Ascending aorta (tissue), 2 donors: ENCODE results near the gene SHC2. TPM values are rescaled to one million over a fixed set of nuclear protein-coding genes. Genes with fewer than 3 reads are reported as not detected.
"Not testable (repeated sequence)": the region's sequence is repeated elsewhere in the genome, so short reads cannot be mapped to it uniquely, and the experiment has no call there.

ENCODE experiments used
- DNase-seq, 2 donors: peaks; one replicate each; pipeline ENCODE4 v3.0.0-alpha.2; 2019; ENCODE audit warnings: low spot score in 2 of 2
- H3K27ac ChIP-seq, 2 donors: fragments of 200-600 bp; sonication (generic); one replicate each; pipeline ENCODE4 v1.5.1; 2016 to 2017; ENCODE audit warnings: mild to moderate bottlenecking in 1 of 2
- H3K27me3 ChIP-seq: fragments of 200-600 bp; sonication (generic); one replicate; pipeline ENCODE4 v1.5.1; 2017
- H3K36me3 ChIP-seq, 2 donors: fragments of 200-600 bp; sonication (generic); one replicate each; pipeline ENCODE4 v1.5.1; 2016
- H3K4me1 ChIP-seq, 2 donors: fragments of 200-600 bp; sonication (generic); one replicate each; pipeline ENCODE4 v1.5.1; 2016 to 2017; ENCODE audit warnings: mild to moderate bottlenecking in 1 of 2
- H3K4me3 ChIP-seq, 2 donors: fragments of 200-600 bp; sonication (generic); one replicate each; pipeline ENCODE4 v1.5.1; 2016 to 2017; ENCODE audit warnings: mild to moderate bottlenecking in 1 of 2
- H3K9me3 ChIP-seq, 2 donors: fragments of 200-600 bp; sonication (generic); one replicate each; pipeline ENCODE4 v1.5.1; 2016
- CTCF ChIP-seq, 3 experiments: fragments of 200-600 bp in 2 of 3; fragments of 450-650 bp in 1 of 3; sonication (generic) in 2 of 3; IDR thresholded peaks; one replicate each; pipeline ENCODE4 v1.5.1; 2016 to 2019; ENCODE audit warnings: antibody characterized with exemption in 3 of 3, mild to moderate bottlenecking in 1 of 3, moderate library complexity in 1 of 3
- intact Hi-C: fragments of 100-400 bp; cut with DNase I; formaldehyde crosslinking; loops from one replicate; pipeline ENCODE4 v1.15.1; 2023
- total RNA-seq: library from RNA; depleted of rRNA; stranded (reverse); fragments of >200 nt; gene quantifications from one replicate; pipeline ENCODE4 v1.1.0, GENCODE V29; 2016

The SHC2 gene
- total RNA-seq, 1 donor from 2014 or later: 51.2 TPM

- Histone ChIP-seq H3K27ac (no peak overlapping the region), H3K27me3 (no peaks in the 10 kb centered on the region), H3K9me3 (no peaks in the 10 kb centered on the region), H3K4me3 (no peak overlapping the region), H3K36me3 (no peaks in the 10 kb centered on the region), H3K4me1 (no peaks in the 10 kb centered on the region)
- no peak for TF ChIP-seq CTCF (IDR thresholded peaks at IDR 0.05)
- intact Hi-C loops: no loop called here
- DNase-seq: no peak
Observed at GRCh38 chr19:428149-428548, 32.7 kb downstream of the SHC2 start.

- H3K4me1 ChIP-seq, H3K36me3 ChIP-seq, H3K4me3 ChIP-seq, intact Hi-C loops, H3K9me3 ChIP-seq, DNase-seq, H3K27ac ChIP-seq, H3K27me3 ChIP-seq: not testable (repeated sequence)
Observed at GRCh38 chr19:427675-428074, 33.2 kb downstream of the SHC2 start.

GRCh38 chr19:426725-427445 is 33.9 kb downstream of the SHC2 start:
- DNase-seq: no peak
- TF ChIP-seq CTCF (IDR thresholded peaks at IDR 0.05): no peak
- H3K4me3 ChIP-seq: no peak overlapping the region
- H3K9me3 ChIP-seq: no peaks in the 10 kb centered on the region
- H3K27ac ChIP-seq: no peak overlapping the region
- H3K27me3 ChIP-seq: no peaks in the 10 kb centered on the region
- H3K36me3 ChIP-seq: no peaks in the 10 kb centered on the region
- intact Hi-C loops: no loop called here
- no peaks in the 10 kb centered on the region for H3K4me1 ChIP-seq

- Histone ChIP-seq H3K27me3 (no peaks in the 10 kb centered on the region), H3K9me3 (no peaks in the 10 kb centered on the region), H3K36me3 (no peaks in the 10 kb centered on the region), H3K4me1 (no peaks in the 10 kb centered on the region), H3K27ac (no peak overlapping the region), H3K4me3 (no peak overlapping the region)
- no peak for DNase-seq
- TF ChIP-seq CTCF (IDR thresholded peaks at IDR 0.05): no peak
- intact Hi-C loops: no loop called here
Observed at GRCh38 chr19:425056-425455, 35.8 kb downstream of the SHC2 start.

GRCh38 chr19:424546-424945 is 36.3 kb downstream of the SHC2 start:
- H3K4me3 ChIP-seq: no peak overlapping the region
- no peaks in the 10 kb centered on the region for H3K27me3 ChIP-seq
- no peaks in the 10 kb centered on the region for H3K4me1 ChIP-seq
- no peaks in the 10 kb centered on the region for H3K9me3 ChIP-seq
- H3K36me3 ChIP-seq: no peaks in the 10 kb centered on the region
- TF ChIP-seq CTCF (IDR thresholded peaks at IDR 0.05): no peak
- intact Hi-C loops: no loop called here
- no peak overlapping the region for H3K27ac ChIP-seq
- no peak for DNase-seq

GRCh38 chr19:423691-424466 is 37.0 kb downstream of the SHC2 start:
- Histone ChIP-seq H3K4me3 (no peak overlapping the region), H3K36me3 (no peaks in the 10 kb centered on the region), H3K9me3 (no peaks in the 10 kb centered on the region), H3K27ac (no peak overlapping the region), H3K4me1 (no peaks in the 10 kb centered on the region), H3K27me3 (no peaks in the 10 kb centered on the region)
- intact Hi-C loops: no loop called here
- no peak for DNase-seq
- TF ChIP-seq CTCF (IDR thresholded peaks at IDR 0.05): no peak

GRCh38 chr19:422917-423226 is 38.0 kb downstream of the SHC2 start:
- intact Hi-C loops, H3K4me3 ChIP-seq, H3K27ac ChIP-seq, H3K36me3 ChIP-seq, H3K9me3 ChIP-seq, H3K27me3 ChIP-seq, DNase-seq, H3K4me1 ChIP-seq: not testable (repeated sequence)
